HepG2 (cell line): Measurements from ENCODE around the gene FIBP. TPM values are rescaled to one million over a fixed set of nuclear protein-coding genes. Genes with fewer than 3 reads are reported as not detected.

Experiments used
- AGO2 ChIP-seq: fragments of 200-400 bp; formaldehyde crosslinking; optimal IDR thresholded peaks from 2 replicates; pipeline ENCODE3; 2017; ENCODE audit warnings: mild to moderate bottlenecking, low read depth, low read length, moderate library complexity
- ARNT ChIP-seq: fragments of 450-650 bp; IDR thresholded peaks from 2 replicates; pipeline ENCODE4 v1.6.1; 2017
- ARNTL ChIP-seq: sonication (generic); formaldehyde crosslinking; IDR thresholded peaks from 2 replicates; pipeline ENCODE4 v1.4.0; 2020; ENCODE audit warnings: mild to moderate bottlenecking, missing genetic modification reagents
- EEA1 ChIP-seq: sonication (generic); formaldehyde crosslinking; IDR thresholded peaks from 2 replicates; pipeline ENCODE4 v1.5.1; 2020; ENCODE audit warnings: mild to moderate bottlenecking, missing genetic modification reagents, borderline replicate concordance
- HIVEP1 ChIP-seq: sonication (generic); formaldehyde crosslinking; IDR thresholded peaks from 2 replicates; pipeline ENCODE4 v1.4.0; 2020; ENCODE audit warnings: mild to moderate bottlenecking, missing genetic modification reagents
- RFX1 ChIP-seq: fragments of 450-650 bp; IDR thresholded peaks from 2 replicates; pipeline ENCODE4 v1.6.1; 2017
- TCF7 ChIP-seq: sonication (generic); IDR thresholded peaks from 2 replicates; pipeline ENCODE4 v1.6.1; 2016; ENCODE audit warnings: antibody characterized with exemption, low read depth
- ZNF143 ChIP-seq: sonication (generic); formaldehyde crosslinking; IDR thresholded peaks from 2 replicates; pipeline ENCODE4 v1.4.0; 2020; ENCODE audit warnings: missing genetic modification reagents
- ZNF567 ChIP-seq: sonication (generic); formaldehyde crosslinking; IDR thresholded peaks from 2 replicates; pipeline ENCODE4 v1.8.1; 2023; ENCODE audit warnings: mild to moderate bottlenecking, missing genetic modification reagents, borderline replicate concordance
- ZNF780A ChIP-seq: sonication (generic); formaldehyde crosslinking; IDR thresholded peaks from 2 replicates; pipeline ENCODE4 v1.8.0; 2022; ENCODE audit warnings: mild to moderate bottlenecking, missing genetic modification reagents, moderate library complexity
- polyA plus RNA-seq, 8 experiments: library from polyadenylated mRNA; depleted of rRNA in 3 of 8; stranded (reverse) in 7 of 8; unstranded in 1 of 8; fragments of >200 nt; fragmentation: Illumina TruSeq in 4 of 8; extraction: Trizol in 4 of 8; gene quantifications; 2 replicates each; pipeline versions ENCODE4 v1.2.1 to v1.2.3, GENCODE V29; 2011 to 2016; ENCODE audit warnings: low read depth in 4 of 8, missing spikeins in 1 of 8, mixed read lengths in 1 of 8; ENCODE audit not compliant: insufficient read depth in 1 of 8
- total RNA-seq, 5 experiments: library from RNA; depleted of rRNA; stranded (reverse); fragments of >200 nt; fragmentation: Illumina TruSeq; extraction: Trizol; gene quantifications; 2 replicates each; pipeline ENCODE4 v1.2.3, GENCODE V29; 2016; ENCODE audit warnings: low read depth in 1 of 5
- TF ChIP-seq, protein P1 (sequence below): sonication (generic); formaldehyde crosslinking; IDR thresholded peaks from 2 replicates; pipeline ENCODE4 v1.4.0; 2020; ENCODE audit warnings: mild to moderate bottlenecking, missing genetic modification reagents, borderline replicate concordance
- TF ChIP-seq, protein P2 (sequence below): sonication (generic); formaldehyde crosslinking; IDR thresholded peaks from 2 replicates; pipeline ENCODE4 v1.4.0; 2020; ENCODE audit warnings: mild to moderate bottlenecking, missing genetic modification reagents
- TF ChIP-seq, protein P3 (sequence below): sonication (generic); formaldehyde crosslinking; IDR thresholded peaks from 2 replicates; pipeline ENCODE4 v1.8.0; 2022; ENCODE audit warnings: mild to moderate bottlenecking, missing genetic modification reagents, moderate library complexity
- TF ChIP-seq, protein P4 (sequence below): IDR thresholded peaks from 2 replicates; pipeline ENCODE4 v1.6.1; 2016; ENCODE audit warnings: missing compliant biosample characterization, missing genetic modification reagents, borderline replicate concordance
- TF ChIP-seq, protein P5 (sequence below): sonication (generic); formaldehyde crosslinking; IDR thresholded peaks from 2 replicates; pipeline ENCODE4 v1.4.0; 2020; ENCODE audit warnings: missing genetic modification reagents
- TF ChIP-seq, protein P6 (sequence below): sonication (generic); formaldehyde crosslinking; IDR thresholded peaks from 2 replicates; pipeline ENCODE4 v1.8.1; 2022; ENCODE audit warnings: low read depth, mild to moderate bottlenecking, missing genetic modification reagents

FIBP gene
- total and polyA plus RNA-seq, 2 of the 13 experiments (the other 11 are each of a cell fraction or from before 2014, with no cell fraction given): 42.9 to 62.1 TPM

DNA sequence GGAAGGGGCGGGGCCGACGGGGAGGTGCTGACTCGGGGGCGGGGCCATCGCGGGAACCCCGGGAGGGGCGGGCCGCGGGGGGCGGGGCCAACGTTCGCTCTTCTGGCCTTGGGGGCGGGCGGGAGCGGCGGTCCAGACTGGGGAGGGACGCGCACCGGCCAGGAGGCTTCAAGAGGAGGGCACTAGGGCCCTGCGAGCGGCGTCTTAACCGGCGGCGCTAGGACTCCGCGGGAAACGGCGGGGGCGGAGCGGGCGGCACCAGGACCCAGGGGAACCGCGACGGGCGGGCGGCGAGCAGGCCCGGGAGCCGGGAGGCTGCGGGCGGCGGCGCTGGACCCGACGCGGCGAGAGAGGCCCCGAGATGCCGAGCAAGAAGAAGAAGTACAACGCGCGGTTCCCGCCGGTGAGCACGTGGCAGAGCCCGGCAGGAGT lies 30.9 kb upstream of the FIBP start, which contains the start of gene DRAP1 (continued):
- TF ChIP-seq, protein P1, sequence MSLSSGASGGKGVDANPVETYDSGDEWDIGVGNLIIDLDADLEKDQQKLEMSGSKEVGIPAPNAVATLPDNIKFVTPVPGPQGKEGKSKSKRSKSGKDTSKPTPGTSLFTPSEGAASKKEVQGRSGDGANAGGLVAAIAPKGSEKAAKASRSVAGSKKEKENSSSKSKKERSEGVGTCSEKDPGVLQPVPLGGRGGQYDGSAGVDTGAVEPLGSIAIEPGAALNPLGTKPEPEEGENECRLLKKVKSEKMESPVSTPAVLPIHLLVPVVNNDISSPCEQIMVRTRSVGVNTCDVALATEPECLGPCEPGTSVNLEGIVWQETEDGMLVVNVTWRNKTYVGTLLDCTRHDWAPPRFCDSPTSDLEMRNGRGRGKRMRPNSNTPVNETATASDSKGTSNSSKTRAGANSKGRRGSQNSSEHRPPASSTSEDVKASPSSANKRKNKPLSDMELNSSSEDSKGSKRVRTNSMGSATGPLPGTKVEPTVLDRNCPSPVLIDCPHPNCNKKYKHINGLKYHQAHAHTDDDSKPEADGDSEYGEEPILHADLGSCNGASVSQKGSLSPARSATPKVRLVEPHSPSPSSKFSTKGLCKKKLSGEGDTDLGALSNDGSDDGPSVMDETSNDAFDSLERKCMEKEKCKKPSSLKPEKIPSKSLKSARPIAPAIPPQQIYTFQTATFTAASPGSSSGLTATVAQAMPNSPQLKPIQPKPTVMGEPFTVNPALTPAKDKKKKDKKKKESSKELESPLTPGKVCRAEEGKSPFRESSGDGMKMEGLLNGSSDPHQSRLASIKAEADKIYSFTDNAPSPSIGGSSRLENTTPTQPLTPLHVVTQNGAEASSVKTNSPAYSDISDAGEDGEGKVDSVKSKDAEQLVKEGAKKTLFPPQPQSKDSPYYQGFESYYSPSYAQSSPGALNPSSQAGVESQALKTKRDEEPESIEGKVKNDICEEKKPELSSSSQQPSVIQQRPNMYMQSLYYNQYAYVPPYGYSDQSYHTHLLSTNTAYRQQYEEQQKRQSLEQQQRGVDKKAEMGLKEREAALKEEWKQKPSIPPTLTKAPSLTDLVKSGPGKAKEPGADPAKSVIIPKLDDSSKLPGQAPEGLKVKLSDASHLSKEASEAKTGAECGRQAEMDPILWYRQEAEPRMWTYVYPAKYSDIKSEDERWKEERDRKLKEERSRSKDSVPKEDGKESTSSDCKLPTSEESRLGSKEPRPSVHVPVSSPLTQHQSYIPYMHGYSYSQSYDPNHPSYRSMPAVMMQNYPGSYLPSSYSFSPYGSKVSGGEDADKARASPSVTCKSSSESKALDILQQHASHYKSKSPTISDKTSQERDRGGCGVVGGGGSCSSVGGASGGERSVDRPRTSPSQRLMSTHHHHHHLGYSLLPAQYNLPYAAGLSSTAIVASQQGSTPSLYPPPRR (CRISPR knock-in tag): peak; percentile 48; the same call in 1 of the 2 replicates
- TF ChIP-seq, protein P2, sequence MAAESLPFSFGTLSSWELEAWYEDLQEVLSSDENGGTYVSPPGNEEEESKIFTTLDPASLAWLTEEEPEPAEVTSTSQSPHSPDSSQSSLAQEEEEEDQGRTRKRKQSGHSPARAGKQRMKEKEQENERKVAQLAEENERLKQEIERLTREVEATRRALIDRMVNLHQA: no peak
- TF ChIP-seq TCF7 (no peak), AGO2 (no peak), ARNTL (CRISPR knock-in tag) (no peak), ZNF143 (CRISPR knock-in tag) (no peak), HIVEP1 (peak; percentile 90; the same call in 1 of the 2 replicates), ZNF567 (0 out of 2 replicates have a peak, but pooled peaks have one; percentile 54), EEA1 (CRISPR knock-in tag) (no peak), RFX1 (no peak), ARNT (no peak), ZNF780A (CRISPR knock-in tag) (no peak)
- TF ChIP-seq, protein P3, sequence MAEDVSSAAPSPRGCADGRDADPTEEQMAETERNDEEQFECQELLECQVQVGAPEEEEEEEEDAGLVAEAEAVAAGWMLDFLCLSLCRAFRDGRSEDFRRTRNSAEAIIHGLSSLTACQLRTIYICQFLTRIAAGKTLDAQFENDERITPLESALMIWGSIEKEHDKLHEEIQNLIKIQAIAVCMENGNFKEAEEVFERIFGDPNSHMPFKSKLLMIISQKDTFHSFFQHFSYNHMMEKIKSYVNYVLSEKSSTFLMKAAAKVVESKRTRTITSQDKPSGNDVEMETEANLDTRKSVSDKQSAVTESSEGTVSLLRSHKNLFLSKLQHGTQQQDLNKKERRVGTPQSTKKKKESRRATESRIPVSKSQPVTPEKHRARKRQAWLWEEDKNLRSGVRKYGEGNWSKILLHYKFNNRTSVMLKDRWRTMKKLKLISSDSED: no peak
- TF ChIP-seq, protein P4, sequence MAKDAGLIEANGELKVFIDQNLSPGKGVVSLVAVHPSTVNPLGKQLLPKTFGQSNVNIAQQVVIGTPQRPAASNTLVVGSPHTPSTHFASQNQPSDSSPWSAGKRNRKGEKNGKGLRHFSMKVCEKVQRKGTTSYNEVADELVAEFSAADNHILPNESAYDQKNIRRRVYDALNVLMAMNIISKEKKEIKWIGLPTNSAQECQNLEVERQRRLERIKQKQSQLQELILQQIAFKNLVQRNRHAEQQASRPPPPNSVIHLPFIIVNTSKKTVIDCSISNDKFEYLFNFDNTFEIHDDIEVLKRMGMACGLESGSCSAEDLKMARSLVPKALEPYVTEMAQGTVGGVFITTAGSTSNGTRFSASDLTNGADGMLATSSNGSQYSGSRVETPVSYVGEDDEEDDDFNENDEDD: peak; percentile 79; the same call in 1 of the 2 replicates
- TF ChIP-seq, protein P5, sequence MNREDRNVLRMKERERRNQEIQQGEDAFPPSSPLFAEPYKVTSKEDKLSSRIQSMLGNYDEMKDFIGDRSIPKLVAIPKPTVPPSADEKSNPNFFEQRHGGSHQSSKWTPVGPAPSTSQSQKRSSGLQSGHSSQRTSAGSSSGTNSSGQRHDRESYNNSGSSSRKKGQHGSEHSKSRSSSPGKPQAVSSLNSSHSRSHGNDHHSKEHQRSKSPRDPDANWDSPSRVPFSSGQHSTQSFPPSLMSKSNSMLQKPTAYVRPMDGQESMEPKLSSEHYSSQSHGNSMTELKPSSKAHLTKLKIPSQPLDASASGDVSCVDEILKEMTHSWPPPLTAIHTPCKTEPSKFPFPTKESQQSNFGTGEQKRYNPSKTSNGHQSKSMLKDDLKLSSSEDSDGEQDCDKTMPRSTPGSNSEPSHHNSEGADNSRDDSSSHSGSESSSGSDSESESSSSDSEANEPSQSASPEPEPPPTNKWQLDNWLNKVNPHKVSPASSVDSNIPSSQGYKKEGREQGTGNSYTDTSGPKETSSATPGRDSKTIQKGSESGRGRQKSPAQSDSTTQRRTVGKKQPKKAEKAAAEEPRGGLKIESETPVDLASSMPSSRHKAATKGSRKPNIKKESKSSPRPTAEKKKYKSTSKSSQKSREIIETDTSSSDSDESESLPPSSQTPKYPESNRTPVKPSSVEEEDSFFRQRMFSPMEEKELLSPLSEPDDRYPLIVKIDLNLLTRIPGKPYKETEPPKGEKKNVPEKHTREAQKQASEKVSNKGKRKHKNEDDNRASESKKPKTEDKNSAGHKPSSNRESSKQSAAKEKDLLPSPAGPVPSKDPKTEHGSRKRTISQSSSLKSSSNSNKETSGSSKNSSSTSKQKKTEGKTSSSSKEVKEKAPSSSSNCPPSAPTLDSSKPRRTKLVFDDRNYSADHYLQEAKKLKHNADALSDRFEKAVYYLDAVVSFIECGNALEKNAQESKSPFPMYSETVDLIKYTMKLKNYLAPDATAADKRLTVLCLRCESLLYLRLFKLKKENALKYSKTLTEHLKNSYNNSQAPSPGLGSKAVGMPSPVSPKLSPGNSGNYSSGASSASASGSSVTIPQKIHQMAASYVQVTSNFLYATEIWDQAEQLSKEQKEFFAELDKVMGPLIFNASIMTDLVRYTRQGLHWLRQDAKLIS (CRISPR knock-in tag): no peak
- TF ChIP-seq, protein P6, sequence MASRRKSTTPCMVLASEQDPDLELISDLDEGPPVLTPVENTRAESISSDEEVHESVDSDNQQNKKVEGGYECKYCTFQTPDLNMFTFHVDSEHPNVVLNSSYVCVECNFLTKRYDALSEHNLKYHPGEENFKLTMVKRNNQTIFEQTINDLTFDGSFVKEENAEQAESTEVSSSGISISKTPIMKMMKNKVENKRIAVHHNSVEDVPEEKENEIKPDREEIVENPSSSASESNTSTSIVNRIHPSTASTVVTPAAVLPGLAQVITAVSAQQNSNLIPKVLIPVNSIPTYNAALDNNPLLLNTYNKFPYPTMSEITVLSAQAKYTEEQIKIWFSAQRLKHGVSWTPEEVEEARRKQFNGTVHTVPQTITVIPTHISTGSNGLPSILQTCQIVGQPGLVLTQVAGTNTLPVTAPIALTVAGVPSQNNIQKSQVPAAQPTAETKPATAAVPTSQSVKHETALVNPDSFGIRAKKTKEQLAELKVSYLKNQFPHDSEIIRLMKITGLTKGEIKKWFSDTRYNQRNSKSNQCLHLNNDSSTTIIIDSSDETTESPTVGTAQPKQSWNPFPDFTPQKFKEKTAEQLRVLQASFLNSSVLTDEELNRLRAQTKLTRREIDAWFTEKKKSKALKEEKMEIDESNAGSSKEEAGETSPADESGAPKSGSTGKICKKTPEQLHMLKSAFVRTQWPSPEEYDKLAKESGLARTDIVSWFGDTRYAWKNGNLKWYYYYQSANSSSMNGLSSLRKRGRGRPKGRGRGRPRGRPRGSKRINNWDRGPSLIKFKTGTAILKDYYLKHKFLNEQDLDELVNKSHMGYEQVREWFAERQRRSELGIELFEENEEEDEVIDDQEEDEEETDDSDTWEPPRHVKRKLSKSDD: no peak
